HEK293 (cell line): Measurements from ENCODE around the gene RAB9B.
A peak's percentile ranks its signal among the peaks of the same experiment; 100 is the strongest.

Experiments used
- CTCF ChIA-PET: fragments of 350-600 bp; formaldehyde crosslinking; extraction: SDS; loops from one replicate; lab custom pipeline; 2021; ENCODE audit warnings: antibody characterized with exemption; lab: Yijun Ruan, JAX
- POLR2A ChIA-PET: fragments of 300-600 bp; formaldehyde crosslinking; extraction: SDS; loops from one replicate; lab custom pipeline; 2020; ENCODE audit warnings: antibody characterized with exemption, inconsistent platforms; lab: Yijun Ruan, JAX
- H3K27ac ChIP-seq: fragments of 200-500 bp; sonication (Bioruptor generic); 2 replicates; pipeline ENCODE4 v1.5.1; 2014; ENCODE audit warnings: low read depth, low read length, control low read depth, inconsistent platforms; ENCODE audit errors: extremely low read depth
- H3K36me3 ChIP-seq, 2 experiments: fragments of 200-500 bp in 1 of 2; sonication (Bioruptor generic) in 1 of 2; 1 replicate in 1 of 2; 2 replicates in 1 of 2; pipeline ENCODE4 v1.5.1; 2014 to 2017; ENCODE audit warnings: inconsistent platforms in 2 of 2, low read length in 2 of 2; ENCODE audit not compliant: control insufficient read depth in 2 of 2, insufficient read depth in 1 of 2
- H3K4me1 ChIP-seq: fragments of 200-500 bp; sonication (Bioruptor generic); 2 replicates; pipeline ENCODE4 v1.5.1; 2014; ENCODE audit warnings: mild to moderate bottlenecking, low read length, inconsistent platforms; ENCODE audit not compliant: control insufficient read depth, insufficient read depth
- H3K4me3 ChIP-seq: 2 replicates; pipeline ENCODE4 v1.5.1; 2011; ENCODE audit warnings: low read depth, mild to moderate bottlenecking, control low read depth, low read length, moderate library complexity
- H3K9me3 ChIP-seq: fragments of 200-500 bp; sonication (Bioruptor generic); 2 replicates; pipeline ENCODE4 v1.5.1; 2014; ENCODE audit warnings: low read depth, low read length, inconsistent platforms; ENCODE audit not compliant: control insufficient read depth, insufficient read depth
- CTCF ChIP-seq: fragments of 450-650 bp; formaldehyde crosslinking; IDR thresholded peaks from 2 replicates; pipeline ENCODE4 v1.5.1; 2016; ENCODE audit warnings: missing biosample characterization, missing genetic modification characterization
- GLIS1 ChIP-seq: fragments of 450-650 bp; formaldehyde crosslinking; IDR thresholded peaks from 2 replicates; pipeline ENCODE4 v1.5.1; 2016; ENCODE audit warnings: missing biosample characterization, missing genetic modification characterization
- HOXC10 ChIP-seq: sonication (generic); formaldehyde crosslinking; IDR thresholded peaks from 2 replicates; pipeline ENCODE4 v1.8.1; 2023; ENCODE audit warnings: mild to moderate bottlenecking, missing genetic modification reagents
- IKZF3 ChIP-seq: fragments of 450-650 bp; IDR thresholded peaks from 2 replicates; pipeline ENCODE4 v1.5.0; 2018; ENCODE audit warnings: missing biosample characterization, mild to moderate bottlenecking, missing genetic modification characterization, moderate library complexity
- KLF16 ChIP-seq: fragments of 450-650 bp; formaldehyde crosslinking; IDR thresholded peaks from 2 replicates; pipeline ENCODE4 v1.5.1; 2017; ENCODE audit warnings: missing biosample characterization, missing genetic modification characterization
- PBX3 ChIP-seq: sonication (generic); formaldehyde crosslinking; IDR thresholded peaks from 2 replicates; pipeline ENCODE4 v1.8.1; 2022; ENCODE audit warnings: mild to moderate bottlenecking, moderate library complexity, missing genetic modification reagents
- PRDM6 ChIP-seq: fragments of 450-650 bp; formaldehyde crosslinking; IDR thresholded peaks from 2 replicates; pipeline ENCODE4 v1.5.1; 2017; ENCODE audit warnings: missing biosample characterization, missing genetic modification characterization
- WT1 ChIP-seq: fragments of 450-650 bp; formaldehyde crosslinking; IDR thresholded peaks from 2 replicates; pipeline ENCODE4 v1.5.1; 2016; ENCODE audit warnings: missing biosample characterization, missing genetic modification characterization
- ZBTB20 ChIP-seq: fragments of 450-650 bp; formaldehyde crosslinking; IDR thresholded peaks from 2 replicates; pipeline ENCODE4 v1.5.1; 2016; ENCODE audit warnings: missing biosample characterization, missing genetic modification characterization
- ZBTB8A ChIP-seq: fragments of 450-650 bp; formaldehyde crosslinking; IDR thresholded peaks from 2 replicates; pipeline ENCODE4 v1.5.1; 2016; ENCODE audit warnings: missing biosample characterization, missing genetic modification characterization
- ZEB2 ChIP-seq: fragments of 450-650 bp; formaldehyde crosslinking; IDR thresholded peaks from 2 replicates; pipeline ENCODE4 v1.5.1; 2016; ENCODE audit warnings: missing biosample characterization, missing genetic modification characterization
- ZFHX2 ChIP-seq: fragments of 450-650 bp; formaldehyde crosslinking; conservative IDR thresholded peaks from 2 replicates; pipeline ENCODE4 v1.5.1; 2016; ENCODE audit warnings: missing biosample characterization, missing genetic modification characterization
- ZFP3 ChIP-seq: fragments of 450-650 bp; formaldehyde crosslinking; IDR thresholded peaks from 2 replicates; pipeline ENCODE4 v1.5.1; 2016; ENCODE audit warnings: low read depth, missing biosample characterization, missing genetic modification characterization
- ZNF133 ChIP-seq: fragments of 450-650 bp; formaldehyde crosslinking; IDR thresholded peaks from 2 replicates; pipeline ENCODE4 v1.5.1; 2016; ENCODE audit warnings: missing biosample characterization, missing genetic modification characterization
- ZNF223 ChIP-seq: fragments of 450-650 bp; formaldehyde crosslinking; IDR thresholded peaks from 2 replicates; pipeline ENCODE4 v1.5.1; 2016; ENCODE audit warnings: missing biosample characterization, missing genetic modification characterization
- ZNF514 ChIP-seq: fragments of 450-650 bp; formaldehyde crosslinking; IDR thresholded peaks from 2 replicates; pipeline ENCODE4 v1.5.1; 2016; ENCODE audit warnings: missing biosample characterization, missing genetic modification characterization
- ZNF571 ChIP-seq: fragments of 450-650 bp; formaldehyde crosslinking; IDR thresholded peaks from 2 replicates; pipeline ENCODE4 v1.5.0; 2017; ENCODE audit warnings: missing biosample characterization, missing genetic modification characterization
- ZNF580 ChIP-seq: fragments of 450-650 bp; formaldehyde crosslinking; IDR thresholded peaks from 2 replicates; pipeline ENCODE4 v1.5.1; 2016; ENCODE audit warnings: missing biosample characterization, missing genetic modification characterization
- ZNF600 ChIP-seq: fragments of 450-650 bp; formaldehyde crosslinking; IDR thresholded peaks from 2 replicates; pipeline ENCODE4 v1.5.1; 2016; ENCODE audit warnings: missing biosample characterization, missing genetic modification characterization
- ZNF645 ChIP-seq: fragments of 450-650 bp; formaldehyde crosslinking; IDR thresholded peaks from 2 replicates; pipeline ENCODE4; 2016; ENCODE audit warnings: missing biosample characterization, missing genetic modification characterization
- ZNF747 ChIP-seq: fragments of 450-650 bp; formaldehyde crosslinking; IDR thresholded peaks from 2 replicates; pipeline ENCODE4 v1.5.1; 2016; ENCODE audit warnings: missing biosample characterization, missing genetic modification characterization
- ZNF776 ChIP-seq: fragments of 450-650 bp; formaldehyde crosslinking; IDR thresholded peaks from 2 replicates; pipeline ENCODE4 v1.5.0; 2017; ENCODE audit warnings: missing biosample characterization, missing genetic modification characterization, borderline replicate concordance
- ZXDB ChIP-seq: fragments of 450-650 bp; formaldehyde crosslinking; IDR thresholded peaks from 2 replicates; pipeline ENCODE4 v1.5.1; 2016; ENCODE audit warnings: missing biosample characterization, missing genetic modification characterization

Gene RAB9B

GRCh38 chrX:103845165-103845653 lies 13.2 kb upstream of the RAB9B start (continued):
- TF ChIP-seq PRDM6 (peak; percentile 59), ZNF747 (tag by site-specific recombination) (no peak), WT1 (tag by site-specific recombination) (no peak), ZNF776 (tag by site-specific recombination) (no peak), ZNF133 (tag by site-specific recombination) (no peak), HOXC10 (CRISPR knock-in tag) (no peak), IKZF3 (tag by site-specific recombination) (no peak), PBX3 (no peak), ZNF571 (tag by site-specific recombination) (no peak), ZFP3 (no peak), ZNF514 (tag by site-specific recombination) (no peak), ZXDB (no peak), ZEB2 (tag by site-specific recombination) (no peak), CTCF (0 out of 2 replicates have a peak, but pooled peaks have one; percentile 33), ZNF600 (tag by site-specific recombination) (no peak), GLIS1 (tag by site-specific recombination) (no peak), ZFHX2 (tag by site-specific recombination) (no peak), ZNF580 (no peak), ZNF645 (tag by site-specific recombination) (no peak)

GRCh38 chrX:103839404-103839803 lies 7.3 kb upstream of the RAB9B start:
- Histone ChIP-seq H3K4me3 (no peak overlapping the region), H3K4me1 (no peaks in the 10 kb centered on the region), H3K27ac (no peak overlapping the region), H3K36me3 (no peaks in the 10 kb centered on the region), H3K9me3 (no peaks in the 10 kb centered on the region)
- ChIA-PET CTCF (interaction anchor here (1.0 kb wide), 1 partner anchor 297 kb away, joined by 3 read pairs; no protein-coding TSS in a partner anchor), POLR2A (no interaction called here)
- TF ChIP-seq ZBTB8A (tag by site-specific recombination) (no peak), ZNF223 (tag by site-specific recombination) (no peak), PBX3 (no peak), KLF16 (no peak), ZBTB20 (tag by site-specific recombination) (no peak)
